Stimulated activated CD8-positive, alpha-beta memory T cell treated with anti-CD3 and anti-CD28 coated beads, Interleukin-12 subunit alpha, Interleukin-12 subunit beta, amount 100 ng/mL, for 4 hours (primary cell): ENCODE results near the gene TMEM178B.
"Not testable (repeated sequence)": the region's sequence is repeated elsewhere in the genome, so short reads cannot be mapped to it uniquely, and the experiment has no call there.

ENCODE experiments used
- DNase-seq: peaks from one replicate; pipeline ENCODE4 v3.0.0-alpha.2; 2020; ENCODE audit warnings: low read depth

The TMEM178B gene

DNA sequence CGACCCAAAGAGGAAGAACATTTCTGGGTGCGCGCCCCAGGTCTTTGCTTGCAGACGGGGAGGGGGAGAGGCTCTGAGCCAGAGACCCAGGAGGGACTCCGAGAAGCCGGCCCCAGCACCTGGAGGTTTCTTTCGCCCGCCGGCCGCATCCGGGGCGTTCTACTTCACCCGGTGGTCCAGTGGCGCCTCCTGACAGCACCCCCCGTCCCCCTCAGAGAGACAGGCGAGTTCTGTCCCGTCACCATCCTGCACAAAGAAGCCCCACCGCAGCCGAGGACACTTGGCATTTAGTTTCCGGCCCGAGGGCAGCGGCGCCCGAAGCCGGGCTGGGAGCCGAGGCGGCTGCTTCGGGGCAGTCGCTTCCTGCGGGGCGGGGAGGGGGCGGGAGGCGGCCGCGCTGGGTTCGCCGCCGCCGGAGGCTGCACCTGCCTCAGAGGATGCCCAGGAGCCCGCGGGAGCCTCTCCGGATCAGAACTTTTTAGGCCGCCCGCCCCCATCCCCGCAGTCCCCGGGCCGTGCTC, at the start of gene TMEM178B:
TMEM178B (plus strand) TSS at position 424 of the 521 bp plus-strand sequence.
- DNase-seq = no peak

- DNase-seq = no peak
Observed at GRCh38 chr7:141024668-141025067, 49.2 kb upstream of the TMEM178B start.

DNA sequence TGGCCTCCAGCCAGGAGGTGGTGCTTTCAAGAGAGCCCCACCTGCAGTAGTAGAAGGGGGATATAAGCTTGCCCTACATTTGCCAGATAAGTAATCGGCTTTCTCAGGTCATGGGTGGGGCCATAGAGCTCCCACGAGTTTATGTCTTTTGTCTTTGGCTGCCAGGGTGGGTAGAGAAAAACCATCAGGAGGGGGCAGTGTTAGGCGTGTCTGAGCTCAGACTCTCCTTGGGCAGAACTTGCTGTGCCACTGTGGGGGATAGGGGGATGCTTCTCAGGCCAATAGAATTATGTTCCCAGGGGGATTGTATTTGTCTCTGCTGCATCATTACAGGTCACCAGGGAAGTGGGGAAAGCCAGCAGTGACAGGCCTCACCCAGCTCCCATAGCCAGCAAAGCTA, 46.8 kb upstream of the TMEM178B start:
- DNase-seq = no peak

- DNase-seq = no peak
Observed at GRCh38 chr7:141028767-141029166, 45.1 kb upstream of the TMEM178B start.

GRCh38 chr7:141032539-141033323, 41.1 kb upstream of the TMEM178B start:
- not testable (repeated sequence) for DNase-seq

GRCh38 chr7:141038100-141038499, 35.8 kb upstream of the TMEM178B start:
- not testable (repeated sequence) for DNase-seq

- DNase-seq = no peak
Observed at GRCh38 chr7:141039376-141039775, 34.5 kb upstream of the TMEM178B start.

DNA sequence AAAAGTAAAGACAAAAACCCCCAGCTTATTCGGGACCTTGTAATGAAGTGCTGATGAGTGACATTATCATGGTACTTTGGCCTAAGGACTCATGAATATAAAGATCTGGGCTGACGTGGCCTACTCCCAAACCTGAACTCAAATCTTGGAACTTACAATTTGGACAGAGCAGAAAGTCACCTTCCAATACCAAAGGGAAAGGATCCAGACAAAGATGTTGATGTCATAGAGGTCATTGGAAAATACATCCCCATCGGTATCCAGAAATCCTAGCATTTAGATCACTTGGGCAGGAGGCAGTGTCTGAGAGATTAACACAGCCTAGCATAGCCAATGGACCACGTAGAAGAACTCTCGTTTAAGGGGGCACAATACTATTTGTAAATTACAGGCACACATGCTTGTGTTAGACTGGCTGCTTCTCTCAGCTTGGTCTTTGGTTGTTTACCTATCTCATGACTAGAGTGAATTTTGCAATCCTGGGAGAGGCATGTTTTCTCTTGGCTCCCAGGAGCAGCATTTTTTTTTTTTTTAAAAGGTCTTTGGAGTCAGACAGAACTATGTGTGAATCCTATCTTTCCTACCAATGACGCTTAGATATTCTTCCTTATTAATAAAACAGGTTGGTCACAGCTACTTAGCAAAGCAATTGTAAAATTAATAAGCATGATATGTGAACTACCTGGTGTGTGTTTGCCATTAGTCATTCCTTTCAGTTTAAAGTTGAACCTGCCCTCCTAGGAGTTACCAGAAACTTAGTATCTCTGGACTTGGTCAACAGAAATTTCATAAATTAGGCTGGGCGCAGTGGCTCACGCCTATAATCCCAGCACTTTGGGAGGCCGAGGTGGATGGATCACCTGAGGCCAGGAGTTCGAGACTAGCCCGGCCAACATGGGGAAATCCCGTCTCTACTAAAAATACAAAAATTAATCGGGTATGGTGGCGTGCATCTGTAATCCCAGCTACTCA, 31.4 kb upstream of the TMEM178B start:
- no peak for DNase-seq

DNA sequence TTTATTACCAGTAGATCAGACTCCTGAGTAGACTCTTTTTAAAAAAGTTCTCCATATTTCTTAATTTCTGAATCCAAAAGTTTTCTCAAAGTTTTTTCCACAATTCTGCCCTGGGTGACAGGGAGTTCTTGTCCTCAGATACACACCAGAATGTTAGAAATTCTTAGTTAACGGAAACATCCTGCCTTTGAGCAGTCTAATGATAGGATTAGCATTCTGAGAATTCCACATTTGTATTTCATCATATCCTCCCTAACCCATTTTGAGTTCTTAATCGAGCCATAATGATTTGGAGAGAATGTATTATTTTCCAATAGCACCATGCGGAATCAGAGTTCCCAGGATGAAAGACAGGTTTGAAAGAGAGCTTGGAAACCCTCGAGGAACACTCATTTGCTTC, 30.2 kb upstream of the TMEM178B start:
- DNase-seq = no peak

DNA sequence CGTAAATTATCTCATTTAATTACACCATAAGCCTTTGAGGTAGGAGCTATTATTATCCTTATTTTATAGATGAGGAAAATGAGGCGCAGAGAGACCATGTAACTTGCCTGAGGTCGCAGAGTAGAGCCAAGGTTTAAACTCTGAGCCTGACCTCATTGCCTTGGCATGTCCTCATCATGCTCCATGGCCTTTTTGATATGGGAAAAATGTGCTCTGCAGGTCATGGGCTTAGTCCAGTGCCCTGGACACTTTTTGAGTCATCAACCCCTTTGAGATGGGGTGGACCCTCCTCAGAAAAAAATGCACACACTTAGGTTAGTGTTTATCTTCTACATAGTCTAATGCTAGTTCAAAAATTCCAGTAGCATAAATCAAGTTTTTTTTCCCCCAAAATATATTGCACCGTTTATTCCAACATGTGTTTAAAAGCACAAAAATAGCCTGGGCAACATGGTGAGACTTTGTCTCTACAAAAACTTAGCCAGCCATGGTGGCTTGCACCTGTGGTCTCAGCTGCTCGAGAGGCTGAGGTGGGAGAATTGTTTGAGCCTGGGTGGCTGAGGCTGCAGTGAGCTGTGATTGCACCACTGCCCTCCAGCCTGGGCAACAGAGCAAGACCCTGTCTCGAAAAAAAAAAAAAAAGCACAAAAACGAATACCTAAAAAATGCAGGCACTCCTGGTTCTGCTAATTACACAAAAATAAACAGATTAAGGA, 28.6 kb upstream of the TMEM178B start:
- DNase-seq = no peak

DNA sequence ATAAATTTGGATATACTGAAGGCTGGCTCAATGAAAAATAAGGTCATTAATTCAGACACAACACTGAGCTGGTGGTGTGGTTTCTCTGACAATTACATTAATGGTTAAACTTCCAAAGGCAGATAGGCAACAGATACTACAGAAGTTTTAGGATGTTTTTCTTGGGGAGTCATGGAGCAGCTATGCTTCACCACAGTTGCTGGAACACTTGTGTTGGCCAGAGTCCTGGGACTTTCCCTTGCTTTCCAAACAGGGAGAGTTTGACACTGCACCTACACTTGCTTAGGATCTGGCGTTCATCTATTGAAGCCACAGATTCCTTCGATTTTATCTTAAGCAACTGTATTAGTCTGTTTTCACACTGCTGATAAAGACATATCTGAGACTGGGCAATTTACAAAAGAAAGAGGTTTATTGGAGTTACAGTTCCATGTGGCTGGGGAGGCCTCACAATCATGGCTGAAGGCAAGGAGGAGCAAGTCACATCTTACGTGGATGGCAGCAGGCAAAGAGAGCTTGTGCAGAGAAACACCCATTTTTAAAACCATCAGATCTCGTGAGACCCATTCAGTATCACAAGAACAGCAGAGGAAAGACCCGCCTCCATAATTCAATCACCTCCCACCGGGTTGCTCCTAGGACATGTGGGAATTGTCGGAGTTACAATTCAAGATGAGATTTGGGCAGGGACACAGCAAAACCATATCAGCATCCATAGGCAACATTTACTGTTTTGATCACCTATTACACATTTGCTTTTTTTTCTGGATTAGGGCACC, 27.8 kb upstream of the TMEM178B start:
- DNase-seq = no peak

- peak; percentile 21 for DNase-seq
Observed at GRCh38 chr7:141053626-141054025, 20.2 kb upstream of the TMEM178B start.

- DNase-seq = no peak
Observed at GRCh38 chr7:141055146-141055545, 18.7 kb upstream of the TMEM178B start.

GRCh38 chr7:141057788-141058187, 16.1 kb upstream of the TMEM178B start:
- no peak for DNase-seq

GRCh38 chr7:141067856-141068255, 6.0 kb upstream of the TMEM178B start:
- not testable (repeated sequence) for DNase-seq

GRCh38 chr7:141071260-141071854, 2.5 kb upstream of the TMEM178B start:
- no peak for DNase-seq

- no peak for DNase-seq
Observed at GRCh38 chr7:141071855-141072547, 1.9 kb upstream of the TMEM178B start.

GRCh38 chr7:141072548-141073172, 1.2 kb upstream of the TMEM178B start:
- no peak for DNase-seq

GRCh38 chr7:141073173-141073640, 657 bp upstream of the TMEM178B start:
- DNase-seq = no peak
